Spleen (tissue), 11 donors: ENCODE results near the gene SRSF2. TPM values are rescaled to one million over a fixed set of nuclear protein-coding genes. Genes with fewer than 3 reads are reported as not detected.
"Not testable (repeated sequence)": the region's sequence is repeated elsewhere in the genome, so short reads cannot be mapped to it uniquely, and the experiment has no call there.

ENCODE experiments used
- DNase-seq: peaks from one replicate; pipeline ENCODE4 v3.0.0-alpha.2; 2020
- H3K27ac ChIP-seq, 8 donors: fragments of 200-600 bp; sonication (generic) in 7 of 8; 1 replicate in 4 of 8; 2 replicates in 4 of 8; pipeline versions ENCODE4 v1.5.0 to v1.8.0; 2016 to 2021; ENCODE audit warnings: inconsistent platforms in 4 of 8, mild to moderate bottlenecking in 4 of 8, moderate library complexity in 1 of 8
- H3K27me3 ChIP-seq, 7 donors: fragments of 200-600 bp; sonication (generic) in 6 of 7; replicated peaks in 1 of 7; 1 replicate in 4 of 7; 2 replicates in 3 of 7; pipeline versions ENCODE4 v1.5.0 to v1.8.0; 2016 to 2021; ENCODE audit warnings: inconsistent platforms in 3 of 7, mild to moderate bottlenecking in 1 of 7
- H3K36me3 ChIP-seq, 6 donors: fragments of 200-600 bp; sonication (generic) in 5 of 6; 1 replicate in 4 of 6; 2 replicates in 2 of 6; pipeline versions ENCODE4 v1.5.0 to v1.8.0; 2016 to 2021; ENCODE audit warnings: inconsistent platforms in 2 of 6
- H3K4me1 ChIP-seq, 6 donors: fragments of 200-600 bp; sonication (generic) in 5 of 6; 1 replicate in 3 of 6; 2 replicates in 3 of 6; pipeline versions ENCODE4 v1.5.0 to v1.8.0; 2016 to 2021; ENCODE audit warnings: inconsistent platforms in 3 of 6
- H3K4me3 ChIP-seq, 8 donors: fragments of 200-600 bp; sonication (generic) in 7 of 8; 1 replicate in 4 of 8; 2 replicates in 4 of 8; pipeline versions ENCODE4 v1.5.0 to v1.8.0; 2016 to 2021; ENCODE audit warnings: inconsistent platforms in 4 of 8, mild to moderate bottlenecking in 4 of 8, moderate library complexity in 2 of 8
- H3K9me3 ChIP-seq, 8 donors: fragments of 200-600 bp; sonication (generic) in 7 of 8; 1 replicate in 4 of 8; 2 replicates in 4 of 8; pipeline versions ENCODE4 v1.5.0 to v1.8.0; 2016 to 2021; ENCODE audit warnings: inconsistent platforms in 4 of 8
- POLR2A ChIP-seq, 3 donors: fragments of 450-650 bp; IDR thresholded peaks; one replicate each; pipeline ENCODE4 v1.5.1; 2017; ENCODE audit warnings: antibody characterized with exemption in 3 of 3, mild to moderate bottlenecking in 1 of 3
- POLR2AphosphoS5 ChIP-seq, 3 donors: sonication (generic); formaldehyde crosslinking; IDR thresholded peaks; one replicate each; pipeline ENCODE4 v1.5.1; 2017; ENCODE audit warnings: antibody characterized with exemption in 3 of 3
- WGBS, 5 donors: extraction: QIAGEN DNeasy Blood & Tissue Kit in 3 of 5; methylation state at CpG; one replicate each; pipeline versions ENCODE4 v1.1.5 to v1.1.7; 2013 to 2018; 5-methylcytosine and 5-hydroxymethylcytosine counted together
- intact Hi-C: fragments of 100-400 bp; cut with DNase I; formaldehyde crosslinking; loops from one replicate; pipeline ENCODE4 v1.15.0; 2023; ENCODE audit warnings: low total_unique reads
- polyA plus RNA-seq, 3 donors: library from polyadenylated mRNA; stranded (reverse); fragments of 200-250 nt; gene quantifications; one replicate each; pipeline ENCODE4 v1.2.1, GENCODE V29; 2013
- total RNA-seq, 7 donors: library from RNA; depleted of rRNA in 3 of 7; stranded (reverse); fragments of >200 nt in 3 of 7; fragmentation: NEBNext Ultra II Directional in 4 of 7; extraction: Animal tissue kit (Norgen Biotek cat#: 25700) in 4 of 7; gene quantifications; one replicate each; pipeline versions ENCODE4 v1.1.0 to v1.2.1, GENCODE V29; 2016 to 2021
- TF ChIP-seq, protein P1 (sequence below), 11 experiments: fragments of 200-600 bp in 7 of 11; fragments of 450-650 bp in 4 of 11; sonication (generic) in 4 of 11; IDR thresholded peaks in 8 of 11; conservative IDR thresholded peaks in 3 of 11; 1 replicate in 7 of 11; 2 replicates in 4 of 11; pipeline versions ENCODE4 v1.4.0 to v1.8.0; 2016 to 2021; ENCODE audit warnings: antibody characterized with exemption in 11 of 11, inconsistent platforms in 4 of 11, mild to moderate bottlenecking in 1 of 11
- donor health status: healthy with polysubstance abuse.
- donor health status: DM: no; HTN: no; CAD: no; lungs with moderate emphysema.
- donor health status: DM: no; HTN: no; CAD: no.
- donor health status: Bipolar disorder and iron deficiency.
- donor health status: healthy.
- donor health status: DM: no; HTN: no; CAD: no.
- donor health status: DM: yes; HTN: yes; CAD: no.

Gene SRSF2
- total and polyA plus RNA-seq, 10 donors, result 159 to 239 (median 196) TPM

DNA sequence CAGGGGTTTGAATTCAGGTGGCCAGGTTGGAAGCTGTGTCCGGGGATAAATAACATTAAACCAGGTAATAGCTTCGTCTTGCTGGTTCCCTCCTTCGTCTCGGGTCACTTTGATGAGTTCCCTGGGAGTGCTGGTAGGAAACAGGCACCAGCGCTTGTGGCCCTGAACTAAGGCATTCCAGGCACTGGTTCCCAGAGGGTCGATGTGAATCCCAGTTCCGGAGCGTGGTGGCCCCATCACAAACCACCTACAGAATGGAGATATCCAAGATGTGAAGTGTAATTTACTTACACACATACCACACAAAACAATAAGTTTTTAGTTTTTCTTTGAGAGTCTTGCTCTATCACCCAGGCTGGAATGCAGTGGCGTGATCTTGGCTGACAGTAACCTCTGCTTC lies 13.3 kb downstream of the SRSF2 start:
- no peak for DNase-seq
- Histone ChIP-seq H3K9me3 (no peaks in the 10 kb centered on the region), H3K36me3 (peaks cover 5 to 71% (median 60%) of the 10 kb centered on the region in 6 donors), H3K27ac (no peak overlapping the region), H3K27me3 (no peaks in the 10 kb centered on the region), H3K4me3 (peak overlapping the region in 1 of 8 donors; percentile 90), H3K4me1 (peaks cover 31 to 75% (median 53%) of the 10 kb centered on the region in 6 donors)
- WGBS, 5 donors, result 92 to 96% (median 95%) methylated on average over 8 to 9 of the region's 9 CpGs
- TF ChIP-seq POLR2AphosphoS5 (IDR thresholded peaks at IDR 0.05) (no peak), POLR2A (IDR thresholded peaks at IDR 0.05) (no peak)
- TF ChIP-seq, protein P1, sequence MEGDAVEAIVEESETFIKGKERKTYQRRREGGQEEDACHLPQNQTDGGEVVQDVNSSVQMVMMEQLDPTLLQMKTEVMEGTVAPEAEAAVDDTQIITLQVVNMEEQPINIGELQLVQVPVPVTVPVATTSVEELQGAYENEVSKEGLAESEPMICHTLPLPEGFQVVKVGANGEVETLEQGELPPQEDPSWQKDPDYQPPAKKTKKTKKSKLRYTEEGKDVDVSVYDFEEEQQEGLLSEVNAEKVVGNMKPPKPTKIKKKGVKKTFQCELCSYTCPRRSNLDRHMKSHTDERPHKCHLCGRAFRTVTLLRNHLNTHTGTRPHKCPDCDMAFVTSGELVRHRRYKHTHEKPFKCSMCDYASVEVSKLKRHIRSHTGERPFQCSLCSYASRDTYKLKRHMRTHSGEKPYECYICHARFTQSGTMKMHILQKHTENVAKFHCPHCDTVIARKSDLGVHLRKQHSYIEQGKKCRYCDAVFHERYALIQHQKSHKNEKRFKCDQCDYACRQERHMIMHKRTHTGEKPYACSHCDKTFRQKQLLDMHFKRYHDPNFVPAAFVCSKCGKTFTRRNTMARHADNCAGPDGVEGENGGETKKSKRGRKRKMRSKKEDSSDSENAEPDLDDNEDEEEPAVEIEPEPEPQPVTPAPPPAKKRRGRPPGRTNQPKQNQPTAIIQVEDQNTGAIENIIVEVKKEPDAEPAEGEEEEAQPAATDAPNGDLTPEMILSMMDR (IDR thresholded peaks at IDR 0.05 in 8 of 11, conservative IDR thresholded peaks at IDR 0.05 in 3 of 11), result no peak
- intact Hi-C loops, result no loop called here

DNA sequence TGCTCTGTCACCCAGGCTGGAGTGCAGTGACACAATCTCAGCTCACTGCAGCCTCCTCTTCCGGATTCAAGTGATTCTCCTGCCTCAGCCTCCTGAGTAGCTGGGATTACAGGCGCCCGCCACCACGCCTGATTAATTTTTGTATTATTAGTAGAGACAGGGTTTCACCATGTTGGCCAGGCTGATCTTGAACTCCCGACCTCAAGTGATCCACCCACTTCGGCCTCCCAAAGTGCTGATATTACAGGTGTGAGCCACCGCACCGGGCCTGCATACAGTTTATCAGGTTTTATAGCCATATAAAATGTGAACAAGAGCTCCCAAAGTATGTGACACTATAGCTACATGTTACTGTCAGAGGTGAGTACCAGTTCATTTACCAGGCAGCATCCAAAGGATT lies 14.2 kb downstream of the SRSF2 start:
- 89 to 97% (median 96%) methylated on average over 8 of the region's 8 CpGs for WGBS, 5 donors
- Histone ChIP-seq H3K36me3 (peaks cover 5 to 76% (median 68%) of the 10 kb centered on the region in 6 donors), H3K4me1 (peaks cover 23 to 74% (median 45%) of the 10 kb centered on the region in 6 donors)
- DNase-seq, H3K4me3 ChIP-seq, H3K9me3 ChIP-seq, H3K27me3 ChIP-seq, intact Hi-C loops, H3K27ac ChIP-seq: not testable (repeated sequence)

DNA sequence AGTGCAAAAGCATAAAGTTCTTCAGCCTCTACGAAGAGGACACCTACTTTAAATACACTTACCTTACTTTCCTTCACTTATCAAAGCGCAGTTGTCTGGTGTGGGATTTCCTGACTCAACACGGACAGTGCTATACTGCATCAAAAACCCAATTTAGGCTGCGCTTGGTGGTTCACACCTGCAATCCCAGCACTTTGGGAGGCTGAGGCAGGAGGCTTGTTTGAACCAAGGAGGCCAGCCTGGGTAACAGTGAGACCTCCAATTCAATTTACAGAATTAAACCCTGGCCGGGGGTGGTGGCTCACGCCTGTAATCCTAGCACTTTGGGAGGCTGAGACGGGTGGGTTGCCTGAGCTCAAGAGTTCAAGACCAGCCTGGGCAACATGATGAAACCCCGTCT lies 14.9 kb downstream of the SRSF2 start:
- WGBS, 5 donors, result 91 to 95% (median 93%) methylated on average over 8 of the region's 8 CpGs

DNA sequence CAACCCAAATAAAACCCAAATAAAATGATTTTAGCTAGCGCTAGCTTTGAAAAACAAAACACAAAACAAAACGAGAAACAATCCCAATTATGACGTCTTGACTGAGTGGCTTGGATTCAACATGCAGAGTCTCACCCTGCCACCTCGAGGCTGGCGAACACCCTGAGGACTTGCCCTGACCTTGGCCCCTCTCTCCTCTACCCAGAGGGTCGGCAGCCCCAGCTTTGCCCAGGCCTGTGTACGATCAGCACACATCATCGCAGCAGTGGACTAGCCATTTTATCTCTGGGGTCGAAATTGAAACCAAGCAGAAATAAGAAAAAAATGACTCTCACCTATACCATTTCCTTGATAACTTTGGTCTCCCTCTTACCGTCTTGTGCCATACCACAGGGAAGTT lies 15.7 kb downstream of the SRSF2 start:
- Histone ChIP-seq H3K36me3 (peaks cover 5 to 91% (median 83%) of the 10 kb centered on the region in 6 donors), H3K27me3 (no peaks in the 10 kb centered on the region), H3K27ac (no peak overlapping the region), H3K9me3 (no peaks in the 10 kb centered on the region), H3K4me3 (no peak overlapping the region), H3K4me1 (peaks cover 17 to 81% (median 46%) of the 10 kb centered on the region in 6 donors)
- TF ChIP-seq POLR2AphosphoS5 (IDR thresholded peaks at IDR 0.05) (no peak), POLR2A (IDR thresholded peaks at IDR 0.05) (no peak)
- TF ChIP-seq, protein P1 (IDR thresholded peaks at IDR 0.05 in 8 of 11, conservative IDR thresholded peaks at IDR 0.05 in 3 of 11), result no peak
- intact Hi-C loops, result no loop called here
- DNase-seq, result no peak
- 81 to 94% (median 84%) methylated on average over 10 of the region's 10 CpGs for WGBS, 5 donors

More for the DNA sequence above, 14.9 kb downstream of the SRSF2 start:
- Histone ChIP-seq H3K36me3 (peaks cover 5 to 83% (median 75%) of the 10 kb centered on the region in 6 donors), H3K27me3 (no peaks in the 10 kb centered on the region), H3K4me3 (no peak overlapping the region), H3K9me3 (no peaks in the 10 kb centered on the region), H3K4me1 (peaks cover 17 to 74% (median 40%) of the 10 kb centered on the region in 6 donors), H3K27ac (no peak overlapping the region)
- DNase-seq, result peak; percentile 20
- intact Hi-C loops, result no loop called here
- TF ChIP-seq POLR2AphosphoS5 (IDR thresholded peaks at IDR 0.05), result no peak
- no peak for TF ChIP-seq POLR2A (IDR thresholded peaks at IDR 0.05)
- TF ChIP-seq, protein P1 (IDR thresholded peaks at IDR 0.05 in 8 of 11, conservative IDR thresholded peaks at IDR 0.05 in 3 of 11), result no peak

DNA sequence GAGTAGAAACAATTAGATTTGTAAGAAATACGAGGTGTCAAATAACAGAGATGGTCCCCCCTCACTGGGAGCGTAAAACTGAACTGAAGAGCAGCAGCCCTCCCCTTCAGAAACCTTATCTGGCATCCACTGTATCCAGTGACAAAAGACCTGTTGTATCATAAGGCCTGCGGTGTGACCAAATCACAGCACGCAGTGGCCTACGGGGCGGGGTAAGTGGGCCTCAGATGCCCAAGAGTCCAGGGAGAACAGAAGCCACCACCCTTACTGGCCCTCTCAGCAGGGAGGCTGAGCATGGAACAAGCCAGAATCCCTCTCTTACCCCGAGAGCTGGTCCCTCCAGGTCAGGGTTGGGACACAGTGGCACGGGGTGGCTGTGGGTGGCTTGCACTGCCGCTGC lies 16.2 kb downstream of the SRSF2 start:
- Histone ChIP-seq H3K27ac (peak overlapping the region in 1 of 8 donors; percentile 25), H3K4me1 (peaks cover 17 to 86% (median 51%) of the 10 kb centered on the region in 6 donors), H3K27me3 (no peaks in the 10 kb centered on the region), H3K4me3 (no peak overlapping the region), H3K9me3 (no peaks in the 10 kb centered on the region), H3K36me3 (peaks cover 5 to 96% (median 88%) of the 10 kb centered on the region in 6 donors)
- DNase-seq, result peak; percentile 66
- TF ChIP-seq POLR2AphosphoS5 (IDR thresholded peaks at IDR 0.05) (peak in 1 of 3 donors; percentile 21), POLR2A (IDR thresholded peaks at IDR 0.05) (no peak)
- TF ChIP-seq, protein P1 (IDR thresholded peaks at IDR 0.05 in 8 of 11, conservative IDR thresholded peaks at IDR 0.05 in 3 of 11), result no peak
- intact Hi-C loops, result no loop called here
- 92 to 97% (median 94%) methylated on average over 9 of the region's 9 CpGs for WGBS, 5 donors
